GM18868 (cell line): Measurements from ENCODE around the gene HCFC1R1.

Source experiments
- ATAC-seq: cut with Tn5 transposase; IDR thresholded peaks from one replicate; pipeline ENCODE4 v1.9.1; 2021; ENCODE audit warnings: mild to moderate bottlenecking, moderate library complexity; ENCODE audit not compliant: unreplicated experiment

Gene HCFC1R1

DNA sequence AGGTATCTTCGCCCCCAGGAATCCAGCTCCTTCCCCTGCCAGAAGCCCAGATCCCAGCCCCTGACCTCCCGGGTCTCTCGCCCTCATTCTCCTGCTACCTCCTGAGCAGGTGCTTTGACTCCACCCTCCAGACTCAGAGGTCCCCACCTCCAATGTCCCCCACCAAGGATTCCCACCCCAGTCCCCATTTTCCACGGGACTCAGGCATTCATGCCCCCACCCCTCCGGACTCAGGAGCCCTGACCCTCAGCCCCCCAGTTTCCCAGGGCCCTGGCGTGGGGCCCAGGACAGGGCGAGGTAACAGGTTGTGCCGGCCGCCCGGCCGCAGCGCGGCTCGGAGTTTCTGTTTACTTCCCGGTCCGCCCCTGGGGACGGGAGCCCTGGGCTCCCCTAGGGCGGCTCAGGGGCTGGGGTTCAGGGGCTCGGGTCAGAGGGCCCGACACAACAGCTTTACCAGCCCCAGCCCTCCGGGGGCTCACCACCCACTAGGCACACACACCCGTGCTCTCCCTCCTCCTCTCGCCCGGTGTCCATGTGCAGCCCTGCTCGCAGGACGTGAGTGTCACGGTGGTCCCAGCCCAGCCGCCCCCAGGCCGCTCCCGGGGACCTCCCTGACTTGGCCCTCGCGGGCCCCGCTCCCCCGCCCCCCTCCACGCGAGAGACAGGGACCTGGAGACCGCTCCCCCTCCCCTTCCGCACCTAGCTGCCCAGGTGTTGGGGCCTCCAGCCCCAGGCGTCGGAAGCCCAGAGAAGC, 12.4 kb upstream of the HCFC1R1 start:
- ATAC-seq = no peak

DNA sequence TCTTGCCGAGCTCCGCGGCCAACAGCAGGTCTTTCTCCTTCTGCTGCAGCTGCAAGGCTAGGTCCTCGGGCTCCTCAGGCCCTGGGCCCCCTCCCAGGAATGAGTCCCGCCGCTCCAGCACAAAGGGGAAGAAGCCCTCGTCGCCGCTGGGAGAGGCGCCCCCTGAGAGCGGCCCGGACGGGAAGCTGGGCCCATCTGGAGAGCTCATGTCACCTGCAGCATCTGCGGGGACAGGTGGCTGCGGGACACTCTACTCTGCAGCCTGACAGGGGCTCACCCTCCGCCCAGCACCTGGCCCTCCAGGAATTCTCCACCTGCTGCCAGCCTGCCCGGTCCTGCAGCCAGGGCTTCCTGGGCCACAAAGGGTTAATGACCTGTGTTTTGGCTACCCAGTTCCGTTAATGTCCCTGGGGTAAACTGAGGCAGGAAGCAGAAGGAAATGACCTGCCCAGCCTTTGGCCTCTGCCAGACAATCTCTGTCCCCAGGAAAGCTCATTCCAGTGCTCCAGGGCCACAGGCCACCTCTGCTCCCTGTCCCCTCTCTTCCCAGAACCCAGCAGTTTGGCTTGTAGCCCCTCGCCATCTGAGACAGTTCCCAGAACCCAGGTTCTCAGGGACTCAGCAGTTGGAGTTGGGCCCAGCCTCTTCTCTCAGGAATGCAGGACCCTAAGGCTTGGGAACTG, 11.7 kb upstream of the HCFC1R1 start:
- ATAC-seq = no peak

DNA sequence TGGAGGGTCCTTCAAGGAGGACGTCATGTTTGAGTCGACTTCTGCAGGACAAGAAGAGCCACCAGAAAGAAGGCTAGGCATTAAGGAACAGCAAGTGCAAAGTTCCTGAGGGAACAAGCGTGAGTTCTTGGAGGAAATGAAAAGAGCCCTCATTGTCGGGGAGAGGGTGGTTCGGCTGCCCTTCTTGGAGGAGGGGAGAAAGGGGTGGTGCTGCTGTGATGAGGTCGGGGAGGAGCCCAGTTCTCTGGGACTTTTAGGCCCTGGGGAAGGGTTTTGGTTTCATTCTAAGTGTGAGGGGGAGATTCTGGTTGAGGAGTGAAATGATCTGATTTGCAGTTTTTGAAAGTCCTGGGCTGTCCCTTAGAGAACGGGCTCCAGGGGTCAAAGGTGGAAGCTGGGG, 8.9 kb upstream of the HCFC1R1 start:
- ATAC-seq = no peak

DNA sequence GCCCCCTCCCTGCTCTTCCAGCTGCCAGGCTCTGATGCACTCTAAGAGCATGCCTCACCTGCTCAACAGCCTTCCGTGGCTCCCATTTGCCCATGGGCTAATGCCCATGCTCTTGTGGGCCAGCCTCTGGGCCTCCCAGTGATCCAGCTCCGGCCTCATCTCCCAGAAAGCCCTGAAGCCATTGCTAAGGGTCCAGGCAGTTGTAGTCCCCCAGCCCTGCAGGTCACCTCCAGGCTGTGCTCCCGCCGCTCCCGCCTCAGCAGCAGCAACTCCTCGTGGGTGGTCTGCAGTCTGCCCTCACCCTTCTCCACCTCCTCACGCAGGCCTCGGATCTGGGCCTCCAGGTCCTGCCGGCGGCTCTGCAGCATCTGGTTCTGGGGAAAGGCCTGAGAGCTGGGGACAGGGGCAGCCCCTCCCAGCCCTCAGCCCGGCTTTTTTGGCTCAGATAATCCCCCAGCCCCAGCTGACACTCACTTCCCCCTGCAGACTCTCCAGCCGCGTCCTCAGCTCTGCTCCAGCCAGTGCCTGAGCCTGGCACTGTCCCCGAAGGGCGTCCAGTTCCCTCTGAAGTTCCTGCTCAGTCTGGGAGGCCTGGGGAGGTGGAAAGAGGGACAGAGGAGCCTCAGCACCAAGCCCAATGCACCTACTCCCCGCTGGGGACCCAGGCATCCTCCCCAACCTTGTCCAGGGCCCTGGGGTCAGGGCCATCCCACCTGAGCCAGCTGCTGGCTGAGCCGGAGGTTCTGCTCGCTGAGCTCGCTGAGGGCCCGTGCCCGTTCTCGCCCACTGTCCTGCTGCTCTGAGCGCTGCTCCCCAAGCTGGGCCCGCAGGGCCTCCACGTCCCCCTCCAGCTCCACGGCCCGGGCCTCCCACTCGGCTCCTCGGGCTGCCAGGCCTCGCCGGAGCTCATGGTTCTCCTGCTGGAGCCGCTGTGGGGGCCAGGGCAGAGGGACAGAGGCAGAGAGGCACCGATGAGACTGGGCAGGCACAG, 6.8 kb upstream of the HCFC1R1 start:
- no peak for ATAC-seq

DNA sequence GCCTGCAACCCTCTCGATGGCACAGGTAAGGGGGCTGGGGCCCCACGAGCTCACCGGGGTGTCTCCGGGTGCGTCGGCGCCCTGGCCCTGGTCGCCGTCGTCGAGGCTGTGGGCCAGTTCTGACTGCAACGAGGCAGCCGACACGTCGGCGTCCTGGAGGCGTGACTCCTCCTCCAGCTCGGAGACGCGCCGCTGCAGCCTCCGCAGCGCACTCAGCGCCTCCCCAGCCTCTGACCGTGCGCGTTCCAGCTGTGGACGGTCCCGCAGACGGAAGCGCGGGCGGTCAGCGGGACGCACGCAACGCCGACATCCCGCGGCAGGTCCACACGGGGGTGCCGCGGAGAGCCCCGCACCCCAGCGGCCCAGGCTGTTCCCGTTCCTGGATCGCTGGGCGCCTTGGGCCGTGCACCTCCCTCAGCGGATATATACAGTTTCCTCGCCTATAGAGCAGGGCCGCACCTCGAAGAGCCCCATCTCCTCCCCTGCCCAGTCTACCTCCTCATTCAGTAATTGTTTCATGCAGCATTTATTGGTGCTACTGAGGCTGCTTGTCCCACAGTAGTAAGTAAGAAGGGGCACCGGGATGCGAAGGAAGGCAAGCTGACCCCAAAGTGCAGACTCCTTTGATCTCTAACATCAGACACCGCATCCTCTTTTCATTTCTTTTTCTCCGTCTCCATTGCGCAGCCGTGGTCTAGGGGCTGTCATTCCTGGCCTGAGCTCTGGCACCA, 5.9 kb upstream of the HCFC1R1 start:
- ATAC-seq = no peak

DNA sequence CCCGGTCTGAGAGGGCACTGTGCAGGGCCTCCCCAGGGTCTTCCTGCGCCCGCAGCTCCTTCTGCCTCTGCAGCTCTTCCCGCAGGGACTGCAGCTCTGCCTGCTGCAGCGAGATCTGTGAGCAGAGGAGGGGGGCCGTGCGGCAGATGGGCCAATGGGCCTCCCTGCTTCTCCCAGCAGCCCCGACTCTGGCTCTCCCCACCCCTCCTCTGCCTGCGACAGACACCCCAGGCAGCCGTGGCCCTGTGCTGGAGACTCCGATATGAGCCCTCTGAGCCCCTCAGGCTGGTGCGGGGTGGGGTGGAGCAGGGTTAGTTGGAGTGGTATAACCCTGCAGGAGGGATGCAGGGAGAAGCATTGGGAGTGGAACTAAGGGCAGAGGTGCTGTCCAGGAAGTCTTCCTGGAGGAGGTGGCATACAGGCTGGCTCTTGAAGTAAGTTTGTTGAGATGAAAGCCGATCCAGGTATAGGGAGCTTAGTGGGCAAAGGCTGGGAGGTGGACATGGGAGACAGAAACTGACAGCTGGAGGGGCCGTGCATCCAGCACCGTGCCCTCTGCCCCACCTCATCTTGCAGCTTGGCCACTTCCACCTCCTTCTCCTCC, 5.1 kb upstream of the HCFC1R1 start:
- no peak for ATAC-seq

DNA sequence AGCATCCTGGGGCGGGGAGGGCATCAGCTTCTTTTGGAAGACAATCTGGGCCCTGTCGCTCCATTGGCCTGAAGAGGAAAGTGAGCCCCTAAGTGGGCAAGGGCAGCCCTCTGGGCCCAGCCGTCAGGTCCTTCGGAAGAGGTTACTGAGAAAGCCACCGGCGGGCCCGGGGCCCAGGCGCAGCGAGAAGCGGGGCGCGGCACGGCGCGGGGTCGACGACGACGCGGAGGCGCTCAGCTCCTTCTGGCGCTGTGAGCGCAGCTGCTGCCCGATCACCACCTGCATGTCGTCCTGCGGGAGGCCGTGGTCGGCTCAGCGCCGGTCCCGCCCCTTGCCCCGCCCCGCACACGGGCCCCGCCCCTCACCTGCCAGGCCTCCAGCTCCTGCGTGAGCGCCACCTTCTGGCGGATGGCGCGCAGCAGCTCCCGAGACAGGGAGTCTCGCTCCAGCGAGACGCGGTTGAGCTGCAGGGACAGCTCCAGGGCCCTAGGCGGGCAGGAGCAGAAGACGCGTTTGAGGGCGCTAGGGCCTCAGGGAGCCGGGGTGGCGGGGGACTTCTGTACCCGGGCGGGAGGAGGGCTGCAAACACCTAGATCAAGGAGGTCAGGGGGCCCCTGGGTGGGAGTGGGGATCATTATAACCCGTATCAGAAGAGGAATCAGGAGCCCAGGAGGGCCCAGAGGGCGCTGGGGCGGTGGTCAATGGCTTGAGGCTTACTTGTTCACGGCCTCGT, 4.4 kb upstream of the HCFC1R1 start:
- ATAC-seq = no peak

DNA sequence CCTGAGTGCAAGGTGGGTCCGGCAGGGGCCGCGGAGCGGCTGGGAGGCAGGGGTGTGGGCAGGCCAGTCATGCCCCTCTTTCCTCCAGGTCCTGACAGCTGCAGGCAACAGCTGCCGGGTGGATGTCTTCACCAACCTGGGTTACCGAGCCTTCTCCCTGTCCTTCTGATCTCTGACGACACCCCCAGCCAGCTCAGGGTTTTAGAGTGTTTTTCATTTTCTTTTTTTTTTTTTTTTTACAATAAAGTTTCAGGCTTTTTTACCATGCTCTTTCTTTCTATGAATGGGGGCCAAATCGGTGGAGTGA, 3.7 kb upstream of the HCFC1R1 start:
- no peak for ATAC-seq

DNA sequence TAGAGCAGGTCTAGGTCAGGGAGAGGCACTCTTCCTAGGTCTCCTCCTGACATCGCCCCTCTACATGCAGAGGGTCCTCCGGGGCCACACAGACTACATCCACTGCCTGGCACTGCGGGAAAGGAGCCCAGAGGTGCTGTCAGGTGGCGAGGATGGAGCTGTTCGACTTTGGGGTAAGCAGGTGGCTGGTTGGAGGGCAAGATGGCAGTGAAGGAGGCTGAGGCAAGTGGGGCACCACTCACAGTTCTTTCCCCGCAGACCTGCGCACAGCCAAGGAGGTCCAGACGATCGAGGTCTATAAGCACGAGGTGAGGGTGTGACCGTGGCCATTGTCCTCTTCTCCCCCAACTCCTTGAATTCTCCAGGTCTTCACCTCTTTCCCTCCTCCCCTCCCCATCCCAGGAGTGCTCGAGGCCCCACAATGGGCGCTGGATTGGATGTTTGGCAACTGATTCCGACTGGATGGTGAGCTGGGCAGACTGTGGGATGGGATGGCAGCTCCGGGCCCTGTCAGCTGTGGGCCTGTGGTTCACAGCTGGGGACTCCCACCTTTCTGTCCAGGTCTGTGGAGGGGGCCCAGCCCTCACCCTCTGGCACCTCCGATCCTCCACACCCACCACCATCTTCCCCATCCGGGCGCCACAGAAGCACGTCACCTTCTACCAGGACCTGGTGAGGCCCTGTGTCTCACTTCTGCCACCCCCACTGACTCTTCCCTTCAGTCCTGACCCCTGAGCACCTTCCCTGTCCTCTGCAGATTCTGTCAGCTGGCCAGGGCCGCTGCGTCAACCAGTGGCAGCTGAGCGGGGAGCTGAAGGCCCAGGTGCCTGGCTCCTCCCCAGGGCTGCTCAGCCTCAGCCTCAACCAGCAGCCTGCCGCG, 3.1 kb upstream of the HCFC1R1 start:
- no peak for ATAC-seq

DNA sequence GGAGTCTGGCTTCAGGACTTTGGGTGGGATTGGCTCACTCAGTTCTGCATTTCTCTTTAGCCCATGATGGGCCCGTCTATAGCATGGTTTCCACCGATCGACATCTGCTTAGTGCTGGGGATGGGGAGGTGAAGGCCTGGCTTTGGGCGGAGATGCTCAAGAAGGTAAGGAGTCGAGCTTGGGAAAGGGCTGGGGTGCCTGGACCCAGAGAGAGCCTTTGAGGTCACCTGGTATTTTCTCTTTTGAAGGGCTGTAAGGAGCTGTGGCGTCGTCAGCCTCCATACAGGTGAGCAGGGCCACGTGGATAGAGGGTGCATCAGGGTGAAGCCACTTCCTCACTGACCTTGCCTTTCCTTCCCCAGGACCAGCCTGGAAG, 2.2 kb upstream of the HCFC1R1 start:
- ATAC-seq = no peak

DNA sequence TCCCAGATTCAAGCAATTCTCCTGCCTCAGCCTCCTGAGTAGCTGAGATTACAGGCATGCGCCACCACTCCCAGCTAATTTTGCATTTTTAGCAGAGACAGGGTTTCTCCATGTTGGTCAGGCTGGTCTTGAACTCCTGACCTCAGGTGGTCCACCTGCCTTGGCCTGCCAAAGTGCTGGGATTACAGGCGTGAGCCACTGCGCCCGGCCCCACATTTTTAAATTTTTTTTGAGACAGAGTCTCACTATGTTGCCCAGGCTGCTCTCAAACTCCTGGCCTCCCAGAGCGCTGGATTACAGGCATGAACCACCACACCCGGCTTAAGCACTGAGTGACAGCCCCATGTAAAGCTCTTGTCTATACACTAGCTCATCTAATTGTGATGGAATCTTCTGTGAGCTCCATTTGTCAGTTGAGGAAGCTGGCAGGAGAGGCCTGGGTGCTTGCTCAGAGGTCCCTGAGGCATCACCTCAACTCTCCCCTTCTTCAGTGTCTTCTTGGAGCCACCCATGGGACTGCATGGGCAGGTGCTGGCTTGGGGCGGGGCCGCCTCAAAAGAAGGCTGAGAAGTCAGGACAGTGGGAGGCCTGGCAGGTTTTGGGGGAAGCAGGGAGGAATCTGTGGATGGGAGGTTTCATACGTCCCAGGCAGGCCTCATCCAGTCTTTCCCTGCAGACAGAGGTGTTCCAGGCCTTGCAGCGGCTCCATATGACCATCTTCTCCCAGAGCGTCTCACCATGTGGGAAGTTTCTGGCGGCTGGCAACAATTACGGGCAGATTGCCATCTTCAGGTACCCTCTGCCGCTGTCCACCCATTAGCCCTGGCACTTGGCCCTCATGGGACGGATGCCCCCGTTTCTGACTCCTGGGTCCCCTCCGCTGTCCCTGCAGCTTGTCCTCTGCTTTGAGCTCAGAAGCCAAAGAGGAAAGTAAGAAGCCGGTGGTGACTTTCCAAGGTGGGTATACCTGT, 1.6 kb upstream of the HCFC1R1 start:
- ATAC-seq = no peak

DNA sequence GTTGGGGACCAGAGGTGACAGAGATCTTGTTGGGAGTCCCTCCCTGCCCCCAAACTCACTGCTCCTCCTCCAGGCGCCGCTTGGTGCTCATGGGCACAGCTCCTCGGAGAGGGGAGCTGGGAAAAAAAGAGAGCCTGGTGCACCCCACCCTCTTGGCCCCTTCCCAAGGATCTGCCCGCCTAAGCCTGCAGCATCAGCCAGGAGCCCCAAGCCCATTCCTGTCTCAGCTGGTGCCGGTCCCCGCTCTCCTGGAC, 400 bp downstream of the HCFC1R1 start:
- no peak for ATAC-seq

DNA sequence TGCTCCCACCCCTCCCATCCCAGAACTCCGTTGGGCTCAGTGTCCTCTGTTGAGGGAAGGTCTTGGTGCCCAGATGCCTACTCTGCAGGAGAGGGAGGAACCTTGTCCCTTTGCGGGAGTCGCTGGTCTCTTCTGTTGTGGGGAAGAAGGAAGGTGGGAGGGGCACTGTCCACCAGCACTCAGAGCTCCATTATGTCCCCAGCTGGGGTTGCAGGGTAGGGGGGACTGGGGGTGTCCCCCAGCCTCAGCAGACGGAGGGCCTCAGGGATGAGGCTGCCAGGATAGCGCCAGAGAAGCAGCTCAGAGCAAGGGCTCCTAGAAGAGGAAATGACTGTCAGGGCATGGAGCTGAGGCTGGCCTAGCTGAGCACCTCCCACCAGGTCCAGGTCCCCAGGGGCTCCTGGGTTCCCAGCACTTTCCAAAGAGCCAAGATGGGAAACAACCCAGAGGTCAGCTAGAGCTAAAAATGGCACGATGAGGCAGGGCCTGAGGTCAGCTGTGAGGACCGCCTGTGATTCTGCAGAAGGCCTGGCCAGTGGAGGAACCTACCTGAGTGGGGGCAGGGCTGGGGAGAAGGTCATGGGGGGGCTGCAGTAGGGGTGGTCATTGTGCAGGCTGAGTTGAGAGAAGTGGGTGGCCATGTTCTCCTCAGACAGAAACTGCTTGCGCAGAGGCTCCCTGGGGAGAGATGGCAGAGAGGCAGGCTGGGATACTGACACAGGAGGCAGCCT, 893 bp downstream of the HCFC1R1 start:
- ATAC-seq = no peak

DNA sequence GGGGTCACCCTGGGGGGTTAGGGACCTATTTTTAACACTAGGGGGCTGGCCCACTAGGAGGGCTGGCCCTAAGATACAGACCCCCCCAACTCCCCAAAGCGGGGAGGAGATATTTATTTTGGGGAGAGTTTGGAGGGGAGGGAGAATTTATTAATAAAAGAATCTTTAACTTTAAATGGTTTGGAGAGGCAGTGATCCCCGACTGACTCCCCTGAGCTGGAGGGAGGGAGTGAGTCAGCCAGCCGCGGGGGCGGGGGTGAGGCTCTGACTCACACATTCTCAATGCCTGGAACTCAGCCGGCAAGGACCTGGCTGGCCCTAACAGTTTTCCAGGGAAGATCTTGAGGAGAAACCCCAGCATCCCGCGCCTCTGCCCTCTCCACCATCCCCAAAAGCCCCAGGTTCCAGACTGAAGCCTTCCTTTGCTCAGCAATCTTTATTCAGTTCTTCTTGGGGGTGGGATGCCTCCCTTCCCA, 1.5 kb downstream of the HCFC1R1 start:
- ATAC-seq = no peak

DNA sequence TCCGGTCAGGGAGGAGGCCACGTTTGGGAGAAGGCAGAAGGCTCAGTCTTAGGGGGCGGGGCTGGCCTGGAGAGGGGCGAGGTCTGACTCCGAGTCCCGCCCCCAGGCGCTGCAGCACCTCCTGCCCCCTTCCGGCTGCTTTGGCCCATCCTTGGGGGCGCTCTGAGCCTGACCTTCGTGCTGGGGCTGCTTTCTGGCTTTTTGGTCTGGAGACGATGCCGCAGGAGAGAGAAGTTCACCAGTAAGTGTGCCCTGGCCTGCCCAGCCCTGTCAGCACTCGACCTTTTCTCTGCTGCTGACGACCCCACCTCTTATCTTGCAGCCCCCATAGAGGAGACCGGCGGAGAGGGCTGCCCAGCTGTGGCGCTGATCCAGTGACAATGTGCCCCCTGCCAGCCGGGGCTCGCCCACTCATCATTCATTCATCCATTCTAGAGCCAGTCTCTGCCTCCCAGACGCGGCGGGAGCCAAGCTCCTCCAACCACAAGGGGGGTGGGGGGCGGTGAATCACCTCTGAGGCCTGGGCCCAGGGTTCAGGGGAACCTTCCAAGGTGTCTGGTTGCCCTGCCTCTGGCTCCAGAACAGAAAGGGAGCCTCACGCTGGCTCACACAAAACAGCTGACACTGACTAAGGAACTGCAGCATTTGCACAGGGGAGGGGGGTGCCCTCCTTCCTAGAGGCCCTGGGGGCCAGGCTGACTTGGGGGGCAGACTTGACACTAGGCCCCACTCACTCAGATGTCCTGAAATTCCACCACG, 2.1 kb downstream of the HCFC1R1 start:
- no peak for ATAC-seq

DNA sequence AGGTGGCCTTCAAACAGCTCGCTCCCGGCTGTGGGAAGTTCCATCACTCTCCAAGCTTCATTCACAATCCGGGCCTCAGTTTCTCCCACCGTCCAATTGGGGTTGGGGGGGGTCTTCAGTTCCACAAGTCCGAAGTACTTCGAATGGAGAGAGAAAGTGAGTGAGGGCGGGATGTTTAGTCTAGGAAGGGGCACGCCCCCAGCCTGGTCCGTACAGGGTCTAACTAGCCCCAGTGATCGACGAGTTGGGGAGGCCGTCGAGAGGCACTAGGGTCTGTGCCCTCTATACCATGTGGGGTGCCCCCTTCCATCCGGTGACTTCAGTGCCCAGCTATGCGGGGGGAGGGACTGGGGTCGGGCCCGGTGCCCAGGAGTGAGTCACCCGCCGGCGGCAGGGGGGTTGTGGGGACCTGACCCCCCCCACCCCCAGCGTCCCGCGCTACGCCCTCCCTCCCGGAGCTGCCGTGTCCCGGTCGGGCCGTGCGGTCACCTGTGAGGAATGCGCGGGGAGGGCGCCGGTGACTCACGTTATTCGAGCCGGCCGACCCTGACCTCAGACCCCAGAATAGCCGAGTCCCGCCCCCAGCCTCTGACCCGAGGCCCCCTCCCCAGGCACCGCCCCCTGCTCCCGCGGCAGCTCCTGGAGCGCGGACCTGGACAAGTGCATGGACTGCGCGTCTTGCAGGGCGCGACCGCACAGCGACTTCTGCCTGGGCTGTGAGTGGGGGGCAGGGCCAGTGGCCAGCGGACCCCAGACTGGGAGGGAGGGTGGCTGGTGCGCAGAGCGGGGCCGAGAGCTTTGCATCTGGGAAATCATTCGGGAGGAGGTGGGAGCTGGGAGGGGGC, 2.9 kb downstream of the HCFC1R1 start:
- no peak for ATAC-seq
